NOMO-1 treated with DMSO at 0.1 percent for 48 hours (cell line): Measurements from ENCODE around the gene EML1.
"Not testable (repeated sequence)": the region's sequence is repeated elsewhere in the genome, so short reads cannot be mapped to it uniquely, and the experiment has no call there.

Experiments used
- DNase-seq: peaks from one replicate; lab custom pipeline; 2025; ENCODE audit not compliant: unreplicated experiment; lab: John Stamatoyannopoulos, UW

Gene EML1

GRCh38 chr14:99931308-99931707 lies 138.1 kb downstream of the EML1 start:
- no peak for DNase-seq

GRCh38 chr14:99936056-99936455 lies 142.8 kb downstream of the EML1 start:
- no peak for DNase-seq

- DNase-seq = no peak
These were observed 143.7 kb downstream of the EML1 start for GRCh38 chr14:99936738-99937474.

- no peak for DNase-seq
These were observed 144.4 kb downstream of the EML1 start for GRCh38 chr14:99937475-99938244.

GRCh38 chr14:99938376-99938775 lies 145.2 kb downstream of the EML1 start:
- DNase-seq = no peak

GRCh38 chr14:99938896-99939295 lies 145.7 kb downstream of the EML1 start:
- DNase-seq = no peak

GRCh38 chr14:99939421-99939820 lies 146.2 kb downstream of the EML1 start:
- DNase-seq = no peak

GRCh38 chr14:99940064-99940463 lies 146.9 kb downstream of the EML1 start:
- no peak for DNase-seq

- DNase-seq = no peak
These were observed 148.0 kb downstream of the EML1 start for GRCh38 chr14:99941211-99941610.

- DNase-seq = no peak
These were observed 150.4 kb downstream of the EML1 start for GRCh38 chr14:99943620-99944019.

GRCh38 chr14:99944241-99944651 lies 151.0 kb downstream of the EML1 start:
- DNase-seq = no peak

GRCh38 chr14:99945732-99946651 lies 152.8 kb downstream of the EML1 start:
- peak; percentile 76 for DNase-seq

- peak; percentile 14 for DNase-seq
These were observed 153.7 kb downstream of the EML1 start for GRCh38 chr14:99946652-99947489.

GRCh38 chr14:99947695-99948094 lies 154.5 kb downstream of the EML1 start:
- DNase-seq = peak; percentile 52

GRCh38 chr14:99949011-99949732 lies 156.0 kb downstream of the EML1 start:
- not testable (repeated sequence) for DNase-seq

GRCh38 chr14:99950181-99950580 lies 157.0 kb downstream of the EML1 start:
- DNase-seq = no peak

GRCh38 chr14:99951085-99951484 lies 157.9 kb downstream of the EML1 start:
- DNase-seq = no peak

GRCh38 chr14:99952039-99952438 lies 158.8 kb downstream of the EML1 start:
- DNase-seq = no peak

GRCh38 chr14:99952453-99952852 lies 159.2 kb downstream of the EML1 start:
- DNase-seq = no peak
